HG02759 (cell line): ENCODE results near the gene HMCN1.
"Not testable (repeated sequence)": the region's sequence is repeated elsewhere in the genome, so short reads cannot be mapped to it uniquely, and the experiment has no call there.

ENCODE experiments used
- ATAC-seq: cut with Tn5 transposase; IDR thresholded peaks from one replicate; pipeline ENCODE4 v1.9.1; 2021; ENCODE audit warnings: mild to moderate bottlenecking, moderate library complexity; ENCODE audit not compliant: unreplicated experiment

HMCN1 gene

DNA sequence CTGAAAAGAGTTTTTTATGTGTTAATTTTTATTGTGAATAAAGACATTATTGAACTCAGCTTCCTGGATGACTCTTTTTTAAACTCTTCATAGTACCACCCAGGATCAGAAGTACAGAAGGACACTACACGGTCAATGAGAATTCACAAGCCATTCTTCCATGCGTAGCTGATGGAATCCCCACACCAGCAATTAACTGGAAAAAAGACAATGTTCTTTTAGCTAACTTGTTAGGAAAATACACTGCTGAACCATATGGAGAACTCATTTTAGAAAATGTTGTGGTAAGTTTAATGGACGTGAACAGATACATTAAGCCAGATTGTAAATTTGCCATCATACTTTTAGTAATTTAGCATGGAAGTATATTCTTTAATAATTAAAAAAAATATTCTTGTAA is 391.3 kb downstream of the HMCN1 start:
- ATAC-seq, result no peak

DNA sequence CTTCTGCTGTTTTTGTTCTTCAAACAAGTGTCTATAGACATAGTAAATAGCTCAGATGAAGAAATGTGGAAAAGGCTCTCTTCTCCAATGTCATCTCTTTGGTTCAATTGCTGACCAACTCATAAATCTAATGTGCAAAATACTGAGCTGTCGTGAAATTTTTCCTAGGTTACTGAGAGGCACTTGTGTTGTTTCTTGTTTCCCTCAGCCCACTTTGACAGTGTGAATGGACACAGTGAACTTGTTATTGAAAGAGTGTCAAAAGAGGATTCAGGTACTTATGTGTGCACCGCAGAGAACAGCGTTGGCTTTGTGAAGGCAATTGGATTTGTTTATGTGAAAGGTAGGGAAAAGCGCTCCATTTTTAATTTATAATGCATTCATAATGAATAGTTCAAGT is 395.6 kb downstream of the HMCN1 start:
- ATAC-seq, result no peak

DNA sequence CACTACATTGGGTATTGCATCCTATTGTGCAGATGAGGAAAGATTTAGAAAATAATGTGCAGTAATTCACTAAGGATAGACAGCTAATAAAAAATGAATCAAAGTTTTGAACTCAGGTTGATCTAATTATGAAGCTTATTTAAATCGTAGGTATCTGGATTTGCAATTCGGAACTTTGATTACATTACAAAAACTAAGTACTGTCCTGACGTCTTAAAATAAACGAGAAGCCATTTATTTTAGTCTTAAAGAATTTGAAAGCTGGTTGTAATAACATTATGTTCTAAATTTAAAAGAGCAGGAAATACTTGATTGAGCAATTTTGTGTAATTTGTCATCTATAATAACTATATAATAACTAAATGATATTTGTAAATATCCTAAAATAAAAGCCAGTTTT is 404.9 kb downstream of the HMCN1 start:
- no peak for ATAC-seq

DNA sequence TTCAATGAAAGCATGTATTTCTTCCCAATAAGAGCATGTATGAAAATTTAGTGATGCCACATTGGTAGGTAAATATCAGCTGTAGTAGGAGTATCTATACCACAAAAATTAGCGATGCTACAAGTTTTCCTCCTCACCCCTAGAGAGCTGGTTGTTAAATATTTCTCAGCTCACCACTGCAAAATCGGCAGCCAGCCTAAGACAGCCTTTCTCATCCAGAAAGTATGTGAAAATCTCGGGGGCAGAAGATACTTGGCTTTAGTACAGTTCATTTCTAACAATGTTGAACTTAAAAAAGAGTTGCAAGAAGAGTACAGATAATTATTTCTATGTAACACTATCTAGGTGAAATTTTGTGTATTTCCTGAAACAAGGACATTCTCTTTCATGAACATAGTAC is 405.5 kb downstream of the HMCN1 start:
- no peak for ATAC-seq

DNA sequence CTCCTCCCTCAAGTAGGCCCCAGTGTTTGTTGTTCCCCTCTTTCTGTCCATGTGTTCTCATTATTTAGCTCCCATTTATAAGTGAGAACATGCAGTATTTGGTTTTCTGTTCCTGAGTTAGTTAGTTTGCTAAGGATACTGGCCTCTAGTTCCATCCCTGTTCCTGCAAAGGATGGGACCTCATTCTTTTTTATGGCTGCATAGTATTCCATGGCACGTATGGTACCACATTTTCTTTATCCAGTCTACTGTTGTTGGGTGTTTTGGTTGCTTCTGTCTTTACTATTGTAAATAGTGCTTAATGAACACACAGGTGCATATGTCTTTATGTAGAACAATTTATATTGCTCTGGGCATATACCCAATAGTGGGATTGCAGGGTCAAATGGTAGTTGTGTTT is 408.0 kb downstream of the HMCN1 start:
- ATAC-seq, result no peak

DNA sequence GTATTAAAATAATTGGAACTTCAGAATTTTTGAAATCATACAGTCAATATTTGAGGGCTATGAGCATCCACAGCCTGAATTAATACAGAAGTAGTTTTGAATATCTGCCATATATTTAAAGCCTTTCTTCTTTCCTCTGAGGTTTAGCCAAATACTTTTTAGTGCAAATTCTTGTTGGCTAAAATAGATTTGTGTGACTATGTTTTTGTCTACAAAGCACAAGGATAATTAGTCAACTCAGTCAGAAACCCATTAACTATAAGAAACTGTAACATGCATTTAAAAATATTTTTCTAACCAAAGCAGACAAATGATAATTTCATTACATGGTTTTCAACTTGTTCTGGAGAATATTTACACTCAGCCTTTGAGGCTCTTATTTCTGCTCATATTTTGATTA is 408.7 kb downstream of the HMCN1 start:
- no peak for ATAC-seq

DNA sequence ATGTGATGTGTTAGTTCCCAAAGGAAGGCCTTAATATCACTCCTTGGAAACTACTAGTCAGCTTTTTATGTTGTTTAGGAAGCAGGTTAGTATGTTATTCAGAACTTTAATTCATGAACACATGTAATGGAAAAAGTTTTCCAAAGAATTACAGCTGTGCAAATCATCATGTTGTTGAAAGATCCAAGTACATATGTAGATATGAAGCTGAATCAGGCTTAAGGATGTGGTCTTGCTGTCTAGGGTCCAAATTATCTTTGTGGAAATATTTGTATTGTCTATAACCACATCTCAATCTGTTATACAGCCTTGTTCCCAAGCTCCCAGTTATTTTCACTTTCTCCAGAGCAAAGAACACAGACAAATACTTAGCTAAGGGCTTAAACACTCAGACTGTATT is 409.3 kb downstream of the HMCN1 start:
- ATAC-seq, result no peak

DNA sequence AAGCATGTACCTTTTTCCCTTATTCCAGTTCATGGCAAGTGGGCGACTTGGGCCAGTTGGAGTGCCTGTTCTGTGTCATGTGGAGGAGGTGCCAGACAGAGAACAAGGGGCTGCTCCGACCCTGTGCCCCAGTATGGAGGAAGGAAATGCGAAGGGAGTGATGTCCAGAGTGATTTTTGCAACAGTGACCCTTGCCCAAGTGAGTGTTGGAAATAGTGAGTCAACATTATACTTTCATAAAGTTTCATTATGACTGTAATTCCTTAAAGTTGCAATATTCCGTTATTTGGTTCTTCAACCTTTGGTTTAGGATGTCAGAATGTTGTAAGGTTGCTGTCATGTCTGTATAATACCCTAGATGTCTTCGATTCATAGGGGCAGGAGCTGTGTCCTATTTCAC is 410.3 kb downstream of the HMCN1 start:
- no peak for ATAC-seq

DNA sequence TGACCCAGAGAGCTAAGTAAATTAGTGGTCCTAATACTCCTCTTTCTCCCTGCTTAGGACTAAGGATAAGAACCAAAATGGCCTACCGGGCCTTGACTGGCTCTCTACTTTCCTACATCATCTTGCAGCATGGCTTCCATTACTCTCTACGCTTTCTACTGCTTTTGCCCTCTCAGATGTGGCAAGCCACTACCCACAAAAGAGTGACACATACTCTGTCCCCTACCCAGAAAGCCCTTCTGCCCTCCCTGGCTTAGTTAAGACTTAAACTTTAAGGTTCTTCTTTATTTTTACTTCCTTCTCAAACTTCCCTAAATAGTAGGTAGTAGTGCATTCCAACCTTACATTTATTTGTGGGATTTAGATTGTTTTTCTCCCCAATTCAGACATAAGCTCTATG is 412.8 kb downstream of the HMCN1 start:
- ATAC-seq, result no peak

DNA sequence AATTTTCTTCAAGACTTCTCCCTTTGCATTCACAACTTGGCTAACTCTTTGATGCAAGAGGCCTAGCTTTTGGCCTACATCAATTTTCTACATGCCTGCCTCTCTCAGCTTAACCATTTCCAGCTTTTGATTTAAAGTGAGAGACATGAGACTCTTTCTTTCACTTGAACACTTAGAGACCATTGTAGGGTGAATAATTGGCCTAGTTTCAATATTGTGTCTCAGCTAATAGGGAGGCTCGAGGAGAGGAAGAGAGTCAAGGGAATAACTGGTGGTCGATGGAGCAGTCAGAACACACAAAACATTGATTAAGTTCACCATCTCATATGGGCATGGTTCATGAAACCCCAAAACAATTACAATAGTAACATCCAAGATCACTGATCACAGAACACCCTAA is 415.4 kb downstream of the HMCN1 start:
- ATAC-seq, result no peak

DNA sequence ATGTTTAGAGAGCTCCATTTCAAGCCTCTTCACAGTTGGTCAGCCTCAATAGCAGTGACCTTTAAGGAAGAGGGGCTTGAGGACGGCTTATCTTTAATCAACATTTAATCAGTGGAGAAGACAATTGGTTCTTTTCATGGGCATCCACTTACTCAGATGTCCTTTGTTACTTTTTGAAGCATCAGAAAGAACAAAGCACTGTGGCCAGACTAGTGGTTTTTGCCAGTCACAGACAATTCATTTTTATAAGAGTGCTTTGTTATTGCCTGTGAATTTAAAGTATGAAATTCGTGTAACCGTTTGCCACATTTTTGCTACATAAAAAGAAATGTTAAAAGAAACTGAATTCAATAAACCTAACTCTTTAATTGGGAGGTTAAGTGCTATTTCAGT is 418.0 kb downstream of the HMCN1 start:
- no peak for ATAC-seq

DNA sequence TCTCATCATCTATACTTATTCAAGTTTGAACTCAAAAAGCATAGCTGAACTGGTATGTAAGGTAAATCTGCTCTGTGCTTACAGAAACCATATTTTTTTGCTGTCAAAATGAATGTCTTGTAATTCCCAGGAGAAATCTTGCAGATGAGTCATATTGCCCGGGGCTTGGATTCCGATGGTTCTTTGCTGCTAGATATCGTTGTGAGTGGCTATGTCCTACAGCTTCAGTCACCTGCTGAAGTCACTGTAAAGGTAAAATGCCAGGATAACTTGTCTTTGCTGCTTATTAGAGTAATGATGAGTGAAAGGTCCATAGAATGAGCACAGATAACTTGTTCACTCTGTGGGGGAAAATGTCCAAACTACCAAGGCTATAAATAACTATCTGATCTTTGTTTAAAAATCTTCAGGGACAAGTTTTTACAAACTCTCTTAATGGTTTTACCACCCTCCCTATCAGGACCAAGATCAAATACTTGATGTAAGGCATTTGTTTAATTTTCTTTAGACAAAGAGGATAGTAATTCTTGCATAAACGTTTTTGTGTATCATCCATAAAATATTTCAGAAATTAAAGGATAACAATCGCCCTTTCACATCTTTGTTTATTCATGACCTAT is 418.5 kb downstream of the HMCN1 start:
- no peak for ATAC-seq

DNA sequence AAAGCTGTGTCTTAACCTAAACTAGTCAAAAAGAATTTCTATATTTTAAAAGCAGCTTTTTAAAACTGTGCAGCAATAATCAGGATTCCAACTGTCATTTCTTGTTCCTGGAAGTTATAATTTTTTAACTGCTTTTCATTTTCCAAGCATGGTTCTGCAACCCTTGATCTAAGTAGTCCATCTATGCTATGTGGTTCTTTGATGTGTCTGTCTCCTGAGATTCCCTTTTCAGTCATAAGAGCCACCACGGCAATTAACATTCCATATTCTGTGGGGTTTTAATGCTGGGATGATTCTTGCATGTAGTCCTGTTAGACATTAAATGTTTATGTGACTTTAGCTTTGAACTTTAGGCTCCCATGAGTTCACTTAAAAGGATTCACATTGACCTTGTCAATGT is 420.5 kb downstream of the HMCN1 start:
- no peak for ATAC-seq

DNA sequence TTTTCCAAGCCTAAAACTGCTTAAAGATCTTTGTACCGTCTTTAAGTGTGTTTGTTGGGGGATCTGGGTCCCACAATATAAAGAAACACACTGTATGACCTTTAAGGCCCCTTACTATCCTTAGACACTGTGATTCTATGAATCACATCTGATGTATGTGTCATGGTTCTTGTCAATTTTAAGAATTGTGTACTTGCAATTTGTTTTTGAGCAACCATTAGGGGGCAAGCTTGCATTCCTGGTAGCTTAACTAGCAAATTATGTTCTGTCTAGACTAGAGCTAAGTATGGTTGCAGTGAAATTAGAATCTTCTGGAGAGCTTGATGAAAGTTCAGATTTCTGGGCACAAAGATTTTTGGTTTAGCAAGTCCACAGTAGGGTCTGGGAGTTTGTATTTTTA is 421.4 kb downstream of the HMCN1 start:
- peak; percentile 82 for ATAC-seq

DNA sequence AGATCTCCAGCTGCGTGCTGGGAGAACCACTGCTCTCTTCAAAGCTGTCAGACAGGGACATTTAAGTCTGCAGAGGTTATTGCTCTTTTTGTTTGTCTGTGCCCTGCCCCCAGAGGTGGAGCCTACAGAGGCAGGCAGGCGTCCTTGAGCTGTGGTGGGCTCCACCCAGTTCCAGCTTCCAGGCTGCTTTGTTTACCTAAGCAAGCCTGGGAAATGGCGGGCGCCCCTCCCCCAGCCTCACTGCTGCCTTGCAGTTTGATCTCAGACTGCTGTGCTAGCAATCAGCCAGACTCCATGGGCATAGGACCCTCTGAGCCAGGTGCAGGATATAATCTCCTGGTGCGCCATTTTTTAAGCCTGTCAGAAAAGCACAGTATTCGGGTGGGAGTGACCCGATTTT is 428.7 kb downstream of the HMCN1 start:
- ATAC-seq, result not testable (repeated sequence)

DNA sequence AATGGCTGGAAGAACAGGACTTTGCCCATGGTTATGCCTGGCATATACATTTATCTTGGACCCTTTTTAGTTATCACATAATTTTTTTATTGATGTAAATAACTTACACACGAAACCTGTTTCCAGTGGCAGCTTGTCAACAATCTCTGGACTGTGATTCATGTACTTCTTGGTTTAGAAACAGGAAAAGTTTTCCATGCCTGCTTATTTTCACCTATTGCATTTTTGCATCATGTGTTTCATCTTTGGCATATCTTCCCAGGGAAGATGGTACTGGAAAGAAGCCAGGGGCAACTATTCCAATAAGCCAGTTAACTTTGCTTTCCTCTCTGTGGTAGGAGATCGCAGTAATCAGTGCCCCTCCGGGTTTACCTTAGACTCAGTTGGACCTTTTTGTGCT is 430.6 kb downstream of the HMCN1 start:
- ATAC-seq, result no peak

DNA sequence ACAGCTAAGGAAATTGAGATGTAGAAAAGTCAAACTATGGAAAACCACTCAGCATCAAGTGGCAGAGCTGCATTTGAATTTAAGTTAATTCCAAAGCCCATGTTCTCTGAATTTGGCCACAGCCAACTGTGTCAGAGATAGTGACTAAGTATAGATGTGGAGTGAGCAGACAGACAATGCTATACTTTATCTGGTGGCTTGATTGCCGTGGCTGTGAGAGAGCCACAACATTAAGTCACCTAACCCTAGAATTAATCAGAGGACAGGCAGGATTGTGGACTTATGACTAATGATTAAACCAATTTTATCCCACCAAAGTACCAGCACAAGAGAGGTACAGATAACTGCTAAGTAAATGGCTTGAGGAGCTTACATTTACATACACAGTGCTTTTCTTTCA is 431.1 kb downstream of the HMCN1 start:
- no peak for ATAC-seq

DNA sequence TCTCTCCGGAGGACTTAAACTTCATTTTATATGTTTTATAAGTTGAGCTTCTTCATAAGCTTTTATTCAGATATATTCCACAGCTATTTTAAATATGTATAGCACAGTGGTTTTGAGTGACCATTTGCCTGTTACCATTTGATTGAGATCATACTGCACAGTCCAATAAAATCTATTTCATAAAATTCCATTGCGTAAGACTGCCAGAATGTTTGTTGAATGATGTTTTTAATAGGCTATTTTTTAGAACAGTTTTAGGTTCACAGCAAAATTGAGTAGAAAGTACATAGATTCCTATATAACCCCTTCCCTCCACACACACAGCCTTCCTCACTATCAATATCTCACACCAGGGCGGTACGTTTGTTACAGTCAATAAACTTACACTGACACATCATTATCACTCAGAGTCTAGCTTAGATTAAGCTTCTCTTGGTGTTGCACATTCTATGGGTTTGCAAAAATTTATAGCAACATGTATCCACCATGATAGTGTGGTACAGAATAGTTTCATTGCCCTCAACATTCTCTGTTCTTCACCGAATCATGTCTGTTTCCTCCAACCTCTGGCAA is 433.0 kb downstream of the HMCN1 start:
- no peak for ATAC-seq

DNA sequence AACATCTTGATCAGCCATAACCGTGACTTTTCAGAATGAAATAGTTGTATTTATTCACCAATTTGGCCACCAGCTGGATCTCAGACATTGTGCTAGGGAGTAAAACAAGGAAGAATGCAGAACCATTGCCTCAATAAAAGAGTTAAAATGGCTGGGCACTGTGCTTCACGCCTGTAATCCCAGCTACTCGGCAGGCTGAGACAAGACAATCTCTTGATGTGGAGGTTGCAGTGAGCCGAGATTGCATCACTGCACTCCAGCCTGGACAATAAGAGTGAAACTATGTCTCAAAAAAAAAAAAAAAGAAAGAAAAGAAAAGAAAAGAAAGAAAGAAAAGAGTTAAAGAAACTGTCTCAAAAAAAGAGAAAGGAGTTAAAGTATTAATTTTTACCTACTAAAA is 441.4 kb downstream of the HMCN1 start:
- ATAC-seq, result no peak

DNA sequence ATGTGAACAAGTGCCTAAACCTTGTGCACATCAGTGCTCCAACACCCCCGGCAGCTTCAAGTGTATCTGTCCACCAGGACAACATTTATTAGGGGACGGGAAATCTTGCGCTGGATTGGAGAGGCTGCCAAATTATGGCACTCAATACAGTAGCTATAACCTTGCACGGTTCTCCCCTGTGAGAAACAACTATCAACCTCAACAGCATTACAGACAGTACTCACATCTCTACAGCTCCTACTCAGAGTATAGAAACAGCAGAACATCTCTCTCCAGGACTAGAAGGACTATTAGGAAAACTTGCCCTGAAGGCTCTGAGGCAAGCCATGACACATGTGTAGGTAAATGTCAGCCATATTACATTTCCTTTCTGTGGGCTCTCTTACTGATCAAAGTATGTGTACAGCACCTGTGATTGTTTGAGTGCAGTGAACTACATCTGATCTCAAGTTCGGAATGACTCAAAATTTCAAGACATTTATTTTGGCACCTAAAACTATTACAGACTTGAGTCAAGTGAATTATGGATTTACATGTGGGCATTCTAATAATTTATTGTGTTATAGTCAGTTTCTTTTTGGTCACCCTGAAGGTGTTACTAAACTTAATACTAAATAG is 444.3 kb downstream of the HMCN1 start:
- ATAC-seq, result peak; percentile 71

DNA sequence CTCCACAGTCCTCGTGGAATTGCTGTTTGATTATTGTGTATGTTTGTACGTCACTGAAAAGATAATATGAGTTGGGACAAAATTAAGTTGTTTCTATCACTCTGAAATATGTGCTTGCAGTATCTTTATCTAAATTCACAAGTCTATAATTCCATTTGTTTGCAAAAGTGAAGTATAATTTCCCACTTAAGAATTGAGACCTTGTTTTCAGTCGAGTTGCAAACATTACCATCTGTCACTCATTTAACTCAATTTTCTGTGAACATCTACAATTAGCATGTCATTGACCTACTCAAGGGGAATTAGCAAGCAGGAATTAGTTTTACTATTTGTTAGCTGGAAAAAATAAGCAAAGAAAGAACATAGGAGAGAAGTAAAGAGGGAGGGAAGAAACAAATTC is 445.0 kb downstream of the HMCN1 start:
- ATAC-seq, result no peak

DNA sequence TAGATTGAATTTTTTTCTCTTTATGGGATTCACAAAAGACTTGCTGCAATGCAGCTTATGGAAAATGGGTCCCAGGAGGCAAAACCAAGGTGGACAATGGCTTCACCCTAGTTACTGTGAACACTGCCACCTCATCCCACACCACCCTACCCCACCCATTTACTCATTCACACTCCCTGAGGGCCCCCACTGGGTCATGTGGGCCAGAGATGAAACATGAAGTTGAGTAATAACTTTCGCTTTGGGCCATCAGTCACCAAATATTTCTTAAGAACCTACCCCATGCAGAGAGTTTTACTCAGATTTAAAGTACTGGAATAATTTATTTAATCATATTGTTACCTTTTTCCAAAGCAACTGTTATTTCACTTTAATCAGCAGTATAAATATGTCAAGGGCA is 449.0 kb downstream of the HMCN1 start:
- peak; percentile 69 for ATAC-seq
